Ishikawa (cell line): Measurements from ENCODE around the gene CYP11A1.

Experiments
- CEBPB ChIP-seq: IDR thresholded peaks from 2 replicates; pipeline ENCODE4 v1.6.1; 2012
- CREB1 ChIP-seq: IDR thresholded peaks from 2 replicates; pipeline ENCODE4 v1.6.1; 2012; ENCODE audit warnings: low read depth
- EP300 ChIP-seq: IDR thresholded peaks from 2 replicates; pipeline ENCODE4 v1.6.1; 2012; ENCODE audit warnings: borderline replicate concordance
- TAF1 ChIP-seq: IDR thresholded peaks from 2 replicates; pipeline ENCODE4 v1.6.1; 2012; ENCODE audit warnings: low read depth, mild to moderate bottlenecking
- TCF12 ChIP-seq: IDR thresholded peaks from 2 replicates; pipeline ENCODE4 v1.6.1; 2012; ENCODE audit warnings: low read depth
- YY1 ChIP-seq: IDR thresholded peaks from 2 replicates; pipeline ENCODE4 v1.6.1; 2012; ENCODE audit warnings: low read depth
- TF ChIP-seq, protein P1 (sequence below): IDR thresholded peaks from 2 replicates; pipeline ENCODE4 v1.6.1; 2012; ENCODE audit warnings: low read depth, mild to moderate bottlenecking
- TF ChIP-seq, protein P2 (sequence below): IDR thresholded peaks from 2 replicates; pipeline ENCODE4 v1.6.1; 2012
- TF ChIP-seq, protein P3 (sequence below): IDR thresholded peaks from 2 replicates; pipeline ENCODE4 v1.6.1; 2012

GRCh38 chr15:74343797-74344127 is 23.7 kb downstream of the CYP11A1 start:
- TF ChIP-seq EP300 (no peak), YY1 (no peak), CEBPB (no peak), CREB1 (no peak), TCF12 (no peak), TAF1 (no peak)
- TF ChIP-seq, protein P1, sequence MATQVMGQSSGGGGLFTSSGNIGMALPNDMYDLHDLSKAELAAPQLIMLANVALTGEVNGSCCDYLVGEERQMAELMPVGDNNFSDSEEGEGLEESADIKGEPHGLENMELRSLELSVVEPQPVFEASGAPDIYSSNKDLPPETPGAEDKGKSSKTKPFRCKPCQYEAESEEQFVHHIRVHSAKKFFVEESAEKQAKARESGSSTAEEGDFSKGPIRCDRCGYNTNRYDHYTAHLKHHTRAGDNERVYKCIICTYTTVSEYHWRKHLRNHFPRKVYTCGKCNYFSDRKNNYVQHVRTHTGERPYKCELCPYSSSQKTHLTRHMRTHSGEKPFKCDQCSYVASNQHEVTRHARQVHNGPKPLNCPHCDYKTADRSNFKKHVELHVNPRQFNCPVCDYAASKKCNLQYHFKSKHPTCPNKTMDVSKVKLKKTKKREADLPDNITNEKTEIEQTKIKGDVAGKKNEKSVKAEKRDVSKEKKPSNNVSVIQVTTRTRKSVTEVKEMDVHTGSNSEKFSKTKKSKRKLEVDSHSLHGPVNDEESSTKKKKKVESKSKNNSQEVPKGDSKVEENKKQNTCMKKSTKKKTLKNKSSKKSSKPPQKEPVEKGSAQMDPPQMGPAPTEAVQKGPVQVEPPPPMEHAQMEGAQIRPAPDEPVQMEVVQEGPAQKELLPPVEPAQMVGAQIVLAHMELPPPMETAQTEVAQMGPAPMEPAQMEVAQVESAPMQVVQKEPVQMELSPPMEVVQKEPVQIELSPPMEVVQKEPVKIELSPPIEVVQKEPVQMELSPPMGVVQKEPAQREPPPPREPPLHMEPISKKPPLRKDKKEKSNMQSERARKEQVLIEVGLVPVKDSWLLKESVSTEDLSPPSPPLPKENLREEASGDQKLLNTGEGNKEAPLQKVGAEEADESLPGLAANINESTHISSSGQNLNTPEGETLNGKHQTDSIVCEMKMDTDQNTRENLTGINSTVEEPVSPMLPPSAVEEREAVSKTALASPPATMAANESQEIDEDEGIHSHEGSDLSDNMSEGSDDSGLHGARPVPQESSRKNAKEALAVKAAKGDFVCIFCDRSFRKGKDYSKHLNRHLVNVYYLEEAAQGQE, result no peak
- TF ChIP-seq, protein P2, sequence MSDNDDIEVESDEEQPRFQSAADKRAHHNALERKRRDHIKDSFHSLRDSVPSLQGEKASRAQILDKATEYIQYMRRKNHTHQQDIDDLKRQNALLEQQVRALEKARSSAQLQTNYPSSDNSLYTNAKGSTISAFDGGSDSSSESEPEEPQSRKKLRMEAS, result no peak
- TF ChIP-seq, protein P3, sequence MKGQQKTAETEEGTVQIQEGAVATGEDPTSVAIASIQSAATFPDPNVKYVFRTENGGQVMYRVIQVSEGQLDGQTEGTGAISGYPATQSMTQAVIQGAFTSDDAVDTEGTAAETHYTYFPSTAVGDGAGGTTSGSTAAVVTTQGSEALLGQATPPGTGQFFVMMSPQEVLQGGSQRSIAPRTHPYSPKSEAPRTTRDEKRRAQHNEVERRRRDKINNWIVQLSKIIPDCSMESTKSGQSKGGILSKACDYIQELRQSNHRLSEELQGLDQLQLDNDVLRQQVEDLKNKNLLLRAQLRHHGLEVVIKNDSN, result no peak
